H9 (cell line): ENCODE measurements around the gene OR6V1. TPM values are rescaled to one million over a fixed set of nuclear protein-coding genes. Genes with fewer than 3 reads are reported as not detected.

Source experiments
- total RNA-seq: library from RNA; stranded (reverse); gene quantifications from 2 replicates; pipeline ENCODE4 v1.2.1, GENCODE V29; 2021

OR6V1 gene
- total RNA-seq, 1 experiment from 2014 or later: not detected

Other genes starting within 250 kb of the OR6V1 start
- 9.7 and 11.6 TPM in 2 replicates for gene EPHB6, start 197.3 kb upstream of the OR6V1 start, total RNA-seq
- 0.61 and 0.81 TPM in 2 replicates for gene TRPV6, start 166.6 kb upstream of the OR6V1 start, total RNA-seq
- gene TRPV5, start 118.6 kb upstream of the OR6V1 start, total RNA-seq: not detected in 2 replicates
- gene LLCFC1, start 112.9 kb upstream of the OR6V1 start, total RNA-seq: not detected in 2 replicates
- gene KEL, start 90.0 kb upstream of the OR6V1 start, total RNA-seq: 0.72 and 1.5 TPM in 2 replicates
- not detected in 2 replicates for gene OR9A2, start 25.2 kb upstream of the OR6V1 start, total RNA-seq
- gene PIP, start 79.7 kb downstream of the OR6V1 start, total RNA-seq: not detected in 2 replicates
- not detected in 2 replicates for gene TAS2R39, start 131.1 kb downstream of the OR6V1 start, total RNA-seq
- not detected in 2 replicates for gene TAS2R40, start 169.7 kb downstream of the OR6V1 start, total RNA-seq
- 36.1 and 37.3 TPM in 2 replicates for gene GSTK1, start 211.1 kb downstream of the OR6V1 start, total RNA-seq
- 0.85 and 1.1 TPM in 2 replicates for gene TMEM139, start 232.6 kb downstream of the OR6V1 start, total RNA-seq
- 65.3 and 67.4 TPM in 2 replicates for gene CASP2, start 236.0 kb downstream of the OR6V1 start, total RNA-seq